Stomach (tissue), 8 donors: ENCODE data around the gene GUCY2C. TPM values are rescaled to one million over a fixed set of nuclear protein-coding genes. Genes with fewer than 3 reads are reported as not detected.

Experiments used
- polyA plus RNA-seq, 3 donors: library from polyadenylated mRNA; stranded (reverse); fragments of 200-250 nt; gene quantifications; one replicate each; pipeline ENCODE4 v1.2.3, GENCODE V29; 2013
- total RNA-seq, 5 donors: library from RNA; depleted of rRNA; stranded (reverse); fragments of >200 nt; gene quantifications; one replicate each; pipeline versions ENCODE4 v1.1.0 to v1.2.3, GENCODE V29; 2014 to 2016
- donor health status: healthy with polysubstance abuse.
- donor health status: Bipolar disorder and iron deficiency.
- donor health status: healthy.

The GUCY2C gene
- total and polyA plus RNA-seq, 8 donors: 0.05 to 31.0 (median 1.4) TPM; not detected in 4

Other genes with a start within 250 kb of the GUCY2C start
- 10 to 100 TPM in 2 of 5 donors, under 1 TPM in 1, not detected in 2; 0.87 to 38.2 (median 23.5) TPM for gene PLBD1, start 128.7 kb downstream of the GUCY2C start, total RNA-seq
- gene PLBD1, start 128.7 kb downstream of the GUCY2C start, polyA plus RNA-seq: 1 to 10 TPM; 4.7 to 9.5 (median 7.2) TPM
- 10 to 100 TPM in 4 of 5 donors, 1 to 10 TPM in 1; 1.4 to 65.9 (median 19.2) TPM for gene WBP11, start 106.9 kb upstream of the GUCY2C start, total RNA-seq
- gene WBP11, start 106.9 kb upstream of the GUCY2C start, polyA plus RNA-seq: 10 to 100 TPM; 12.7 to 16.0 (median 13.0) TPM
- 1 to 10 TPM in 3 of 5 donors, not detected in 2; 1.0 to 3.1 (median 1.5) TPM for gene C12orf60, start 107.1 kb upstream of the GUCY2C start, total RNA-seq
- 1 to 10 TPM; 1.1 to 2.4 (median 1.4) TPM for gene C12orf60, start 107.1 kb upstream of the GUCY2C start, polyA plus RNA-seq
- 1 to 10 TPM in 1 of 5 donors, not detected in 4; 2.4 TPM for gene SMCO3, start 117.6 kb upstream of the GUCY2C start, total RNA-seq
- gene SMCO3, start 117.6 kb upstream of the GUCY2C start, polyA plus RNA-seq: not detected
- 1 to 10 TPM in 1 of 5 donors, under 1 TPM in 1, not detected in 3; 0.72 to 2.0 TPM for gene ART4, start 146.9 kb upstream of the GUCY2C start, total RNA-seq
- gene ART4, start 146.9 kb upstream of the GUCY2C start, polyA plus RNA-seq: 1 to 10 TPM in 1 of 3 donors, under 1 TPM in 1, not detected in 1; 0.03 to 1.7 TPM
- gene MGP, start 189.3 kb upstream of the GUCY2C start, total RNA-seq: 100 to 1,000 TPM in 4 of 5 donors, 10 to 100 TPM in 1; 67.7 to 362 (median 187) TPM
- 10 to 100 TPM; 52.4 to 83.5 (median 66.7) TPM for gene MGP, start 189.3 kb upstream of the GUCY2C start, polyA plus RNA-seq
- gene ERP27, start 241.9 kb upstream of the GUCY2C start, total RNA-seq: 10 to 100 TPM in 1 of 5 donors, 1 to 10 TPM in 3, not detected in 1; 1.1 to 12.3 (median 1.3) TPM
- 1 to 10 TPM; 1.1 to 3.5 (median 1.5) TPM for gene ERP27, start 241.9 kb upstream of the GUCY2C start, polyA plus RNA-seq